ENCODE results near the gene MCTP1. TPM values are rescaled to one million over a fixed set of nuclear protein-coding genes. Genes with fewer than 3 reads are reported as not detected.

MCTP1 gene
- polyA plus RNA-seq, 1 donor from 2014 or later = 1.9 TPM

DNA sequence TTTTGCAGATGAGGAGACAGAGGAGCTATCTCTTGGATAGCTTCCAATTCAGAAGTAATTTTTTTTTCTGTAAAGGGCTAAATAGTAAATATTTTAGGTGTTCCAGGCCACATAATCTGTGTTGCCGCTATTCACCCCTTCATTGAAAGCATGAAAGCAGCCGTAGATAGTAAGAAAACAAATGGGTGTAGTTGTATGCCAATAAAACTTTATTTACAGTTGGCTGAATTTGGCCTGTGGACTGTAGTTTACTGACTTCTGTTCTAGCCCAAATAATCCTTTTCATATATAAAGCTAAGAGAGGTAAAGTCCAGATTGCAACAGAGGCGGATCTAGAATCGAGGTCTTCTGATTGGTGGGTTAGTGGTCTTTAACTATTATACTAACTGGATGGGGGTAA, 537.5 kb downstream of the MCTP1 start:
- Histone ChIP-seq H3K9me2 (ENCODE audit: insufficient read depth, low read length) (no peaks in the 10 kb centered on the region), H3K36me3 (ENCODE audit: insufficient read depth, low read length) (no peaks in the 10 kb centered on the region), H2AFZ (ENCODE audit: low read depth, low read length) (no peak overlapping the region), H3K27me3 (ENCODE audit: insufficient read depth, low read depth, low read length) (no peaks in the 10 kb centered on the region), H4K20me1 (ENCODE audit: insufficient read depth) (no peaks in the 10 kb centered on the region), H3K79me2 (replicated peaks; ENCODE audit: insufficient read depth, low read length) (no peaks in the 10 kb centered on the region), H3K4me2 (ENCODE audit: low read length) (no peak overlapping the region), H3K9ac (ENCODE audit: low read length) (no peak overlapping the region), H3K9me3 (ENCODE audit: low read length) (no peaks in the 10 kb centered on the region), H3K4me3 (ENCODE audit: low read length) (no peak overlapping the region), H3K27ac (ENCODE audit: low read length) (no peak overlapping the region), H3F3A (ENCODE audit: insufficient read depth, low read length, poor library complexity, severe bottlenecking) (no peaks in the 10 kb centered on the region)
- TF ChIP-seq CTCF (IDR thresholded peaks at IDR 0.05; ENCODE audit: poor library complexity, severe bottlenecking) (no peak), REST (IDR thresholded peaks at IDR 0.05; ENCODE audit: borderline replicate concordance) (no peak), SMC3 (conservative IDR thresholded peaks at IDR 0.05; ENCODE audit: poor library complexity) (no peak)

DNA sequence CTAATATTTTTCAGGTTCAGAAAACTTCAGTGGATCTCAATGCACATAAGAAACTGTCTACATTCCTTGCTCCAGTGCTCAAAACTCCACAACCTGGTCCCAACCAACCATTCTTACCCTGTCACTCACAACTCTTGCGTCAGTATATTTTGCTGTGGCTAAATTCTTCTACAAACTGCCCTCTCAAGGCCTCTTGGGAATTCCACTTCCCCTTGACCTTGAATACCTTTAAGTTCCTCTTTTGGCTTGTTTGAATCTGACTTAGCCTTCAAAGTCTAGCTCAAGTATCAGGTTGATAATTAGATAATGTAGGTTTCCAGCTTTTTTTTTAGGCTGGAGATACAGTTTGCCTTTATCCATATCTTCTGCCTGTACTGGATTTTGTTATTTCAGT, 538.2 kb downstream of the MCTP1 start:
- no peak overlapping the region for H3K27ac ChIP-seq (ENCODE audit: low read length)
- no peaks in the 10 kb centered on the region for H3K9me2 ChIP-seq (ENCODE audit: insufficient read depth, low read length)
- no peaks in the 10 kb centered on the region for H4K20me1 ChIP-seq (ENCODE audit: insufficient read depth)
- H3K4me3 ChIP-seq (ENCODE audit: low read length) = no peak overlapping the region
- H3K4me2 ChIP-seq (ENCODE audit: low read length) = no peak overlapping the region
- no peaks in the 10 kb centered on the region for H3K9me3 ChIP-seq (ENCODE audit: low read length)
- H2AFZ ChIP-seq (ENCODE audit: low read depth, low read length) = no peak overlapping the region
- H3K36me3 ChIP-seq (ENCODE audit: insufficient read depth, low read length) = no peaks in the 10 kb centered on the region
- no peaks in the 10 kb centered on the region for H3K79me2 ChIP-seq (replicated peaks; ENCODE audit: insufficient read depth, low read length)
- H3F3A ChIP-seq (ENCODE audit: insufficient read depth, low read length, poor library complexity, severe bottlenecking) = no peaks in the 10 kb centered on the region
- TF ChIP-seq POLR2AphosphoS5 (IDR thresholded peaks at IDR 0.05) (no peak), SMC3 (conservative IDR thresholded peaks at IDR 0.05; ENCODE audit: poor library complexity) (no peak), REST (IDR thresholded peaks at IDR 0.05; ENCODE audit: borderline replicate concordance) (no peak), EP300 (conservative IDR thresholded peaks at IDR 0.05; ENCODE audit: poor library complexity, severe bottlenecking) (no peak), EZH2 (IDR thresholded peaks at IDR 0.05; ENCODE audit: borderline replicate concordance, insufficient read depth, low read length, poor library complexity, severe bottlenecking) (no peak), RAD21 (conservative IDR thresholded peaks at IDR 0.05) (no peak), TAF1 (IDR thresholded peaks at IDR 0.05; ENCODE audit: low read depth) (no peak), MXI1 (conservative IDR thresholded peaks at IDR 0.05; ENCODE audit: poor library complexity, severe bottlenecking) (no peak), CTCF (IDR thresholded peaks at IDR 0.05; ENCODE audit: poor library complexity, severe bottlenecking) (no peak)
- no peak overlapping the region for H3K9ac ChIP-seq (ENCODE audit: low read length)
- H3K27me3 ChIP-seq (ENCODE audit: insufficient read depth, low read depth, low read length) = no peaks in the 10 kb centered on the region

Measured in neural cell (in vitro differentiated cells).